HG02870 (cell line): ENCODE results near the gene MCMBP.
"Not testable (repeated sequence)": the region's sequence is repeated elsewhere in the genome, so short reads cannot be mapped to it uniquely, and the experiment has no call there.

Experiments used
- ATAC-seq: cut with Tn5 transposase; IDR thresholded peaks from one replicate; pipeline ENCODE4 v1.9.1; 2021; ENCODE audit warnings: mild to moderate bottlenecking, moderate library complexity; ENCODE audit not compliant: unreplicated experiment

MCMBP gene

DNA sequence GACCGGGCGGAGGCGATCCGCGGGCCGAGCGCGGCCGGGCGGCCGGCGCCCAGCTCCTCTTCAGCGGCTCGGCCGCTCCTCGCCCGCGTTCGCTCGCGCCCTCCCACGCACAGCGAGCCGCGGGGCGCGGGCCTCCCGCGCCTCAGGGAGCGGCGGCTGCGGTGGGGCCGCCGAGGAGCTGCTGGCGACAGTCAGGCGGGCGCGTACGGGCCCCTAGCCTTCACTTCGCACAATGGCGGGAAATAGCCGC is at the start of gene MCMBP:
Gene MCMBP (minus strand): TSS at position 234 of the 250 bp plus-strand sequence. CDS start 259 bp downstream, outside the sequence.
- ATAC-seq, result peak; percentile 7

DNA sequence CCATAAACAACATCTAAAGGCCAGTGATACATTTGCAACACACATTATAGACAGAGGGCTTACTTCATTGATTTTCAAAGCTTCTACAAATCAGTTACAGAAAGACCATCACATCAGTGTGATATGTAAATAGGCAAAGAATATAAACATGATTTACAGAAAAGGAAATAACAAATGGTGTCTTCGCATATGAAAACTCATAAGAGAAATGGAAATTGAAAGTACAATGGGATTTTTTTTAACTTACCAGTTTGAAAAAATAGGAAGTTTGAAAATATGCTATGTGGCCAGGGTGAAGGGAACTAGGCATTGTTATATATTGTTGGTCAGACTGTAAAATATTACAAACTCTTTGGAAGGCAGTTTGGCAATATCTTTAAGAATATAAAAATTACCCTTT is 47.2 kb upstream of the MCMBP start:
- ATAC-seq, result peak; percentile 50

DNA sequence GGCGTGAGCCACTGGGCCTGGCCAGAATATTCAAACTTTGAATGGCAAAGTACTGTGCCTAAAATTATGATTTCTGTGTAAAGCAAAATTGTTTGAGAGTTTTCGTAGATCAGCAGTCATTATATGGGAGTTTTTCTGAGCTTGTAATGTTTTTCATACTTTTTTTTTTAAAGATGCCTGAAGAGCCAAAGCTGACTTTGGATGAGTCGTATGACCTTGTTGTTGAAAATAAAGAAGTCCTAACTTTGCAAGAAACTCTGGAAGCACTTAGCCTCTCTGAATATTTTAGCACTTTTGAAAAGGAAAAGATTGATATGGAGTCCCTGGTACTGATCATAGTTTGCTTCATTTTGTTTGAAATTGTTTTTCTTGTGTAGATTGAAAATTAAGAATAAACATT is 46.6 kb upstream of the MCMBP start:
- ATAC-seq, result no peak

DNA sequence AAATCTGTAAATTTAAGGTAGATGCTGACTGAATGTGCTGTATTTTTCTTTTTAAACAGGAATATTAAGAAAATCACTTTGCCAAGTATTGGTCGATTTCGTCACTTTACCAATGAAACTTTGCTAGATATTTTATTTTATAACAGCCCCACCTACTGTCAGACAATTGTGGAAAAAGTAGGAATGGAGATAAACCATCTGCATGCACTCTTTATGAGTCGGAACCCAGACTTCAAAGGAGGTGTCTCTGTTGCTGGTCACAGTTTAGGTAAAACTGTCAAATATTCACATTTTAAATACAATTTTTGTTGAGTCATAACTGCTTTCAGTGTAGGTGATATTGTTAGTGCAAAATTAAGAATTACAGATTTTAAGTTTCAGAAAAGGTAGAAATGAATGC is 45.1 kb upstream of the MCMBP start:
- ATAC-seq, result no peak

DNA sequence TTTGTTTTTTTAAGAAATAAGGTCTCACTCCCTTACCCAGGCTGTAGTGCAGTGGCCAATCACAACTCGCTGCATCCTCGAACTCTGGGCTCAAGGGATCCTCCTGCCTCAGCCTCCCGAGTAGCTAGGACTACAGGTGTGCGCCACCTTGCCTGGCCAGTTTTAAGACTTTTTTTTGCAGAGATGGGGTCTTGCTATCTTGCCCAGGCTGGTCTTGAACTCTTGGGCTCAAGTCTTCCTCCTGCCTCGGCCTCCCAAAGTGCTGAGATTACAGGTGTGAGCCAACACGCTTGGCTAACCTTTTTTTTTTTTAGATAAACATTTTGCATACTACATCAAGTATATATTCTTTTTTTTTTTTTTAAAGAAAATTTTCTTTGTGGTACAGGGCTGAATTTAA is 38.0 kb upstream of the MCMBP start:
- no peak for ATAC-seq

GRCh38 chr10:119908166-119908565 is 35.5 kb upstream of the MCMBP start:
- no peak for ATAC-seq

GRCh38 chr10:119907695-119908094 is 35.1 kb upstream of the MCMBP start:
- ATAC-seq, result not testable (repeated sequence)

GRCh38 chr10:119903946-119904666 is 31.5 kb upstream of the MCMBP start:
- ATAC-seq, result no peak

DNA sequence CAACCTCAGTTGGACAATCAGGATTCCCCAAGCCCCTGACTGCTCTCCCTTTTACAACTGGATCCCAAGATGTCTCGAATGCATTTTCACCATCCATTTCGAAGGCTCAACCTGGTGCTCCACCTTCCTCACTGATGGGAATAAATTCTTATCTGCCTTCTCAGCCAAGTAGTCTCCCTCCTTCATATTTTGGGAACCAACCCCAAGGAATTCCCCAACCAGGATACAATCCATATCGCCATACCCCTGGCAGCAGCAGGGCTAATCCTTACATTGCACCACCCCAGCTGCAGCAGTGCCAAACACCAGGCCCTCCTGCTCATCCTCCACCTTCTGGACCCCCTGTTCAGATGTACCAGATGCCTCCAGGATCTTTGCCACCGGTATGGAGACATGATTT is 25.9 kb upstream of the MCMBP start:
- ATAC-seq, result no peak

- ATAC-seq, result no peak
Observed at GRCh38 chr10:119896937-119897770, 24.5 kb upstream of the MCMBP start.

GRCh38 chr10:119896061-119896655 is 23.5 kb upstream of the MCMBP start:
- no peak for ATAC-seq

- no peak for ATAC-seq
Observed at GRCh38 chr10:119893845-119894427, 21.3 kb upstream of the MCMBP start.

DNA sequence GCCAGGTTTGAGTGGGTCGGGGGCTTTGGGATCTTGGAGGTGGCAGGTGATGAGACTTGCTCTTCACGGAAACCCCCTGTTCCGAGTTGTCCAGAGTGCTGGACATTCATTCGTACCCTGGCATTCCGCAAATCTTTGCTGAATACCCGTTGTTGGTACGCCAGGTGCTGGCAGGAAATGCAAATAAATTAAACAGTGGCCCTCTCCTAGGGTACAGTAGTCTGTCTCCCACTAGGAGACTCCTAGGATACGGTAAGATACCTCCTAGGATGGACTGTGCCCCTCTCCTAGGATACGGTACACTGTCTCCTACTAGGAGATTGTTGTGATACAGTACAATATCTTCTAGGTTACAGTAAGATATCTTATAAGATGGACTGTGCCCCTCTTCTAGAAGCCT is 20.4 kb upstream of the MCMBP start:
- ATAC-seq, result no peak

DNA sequence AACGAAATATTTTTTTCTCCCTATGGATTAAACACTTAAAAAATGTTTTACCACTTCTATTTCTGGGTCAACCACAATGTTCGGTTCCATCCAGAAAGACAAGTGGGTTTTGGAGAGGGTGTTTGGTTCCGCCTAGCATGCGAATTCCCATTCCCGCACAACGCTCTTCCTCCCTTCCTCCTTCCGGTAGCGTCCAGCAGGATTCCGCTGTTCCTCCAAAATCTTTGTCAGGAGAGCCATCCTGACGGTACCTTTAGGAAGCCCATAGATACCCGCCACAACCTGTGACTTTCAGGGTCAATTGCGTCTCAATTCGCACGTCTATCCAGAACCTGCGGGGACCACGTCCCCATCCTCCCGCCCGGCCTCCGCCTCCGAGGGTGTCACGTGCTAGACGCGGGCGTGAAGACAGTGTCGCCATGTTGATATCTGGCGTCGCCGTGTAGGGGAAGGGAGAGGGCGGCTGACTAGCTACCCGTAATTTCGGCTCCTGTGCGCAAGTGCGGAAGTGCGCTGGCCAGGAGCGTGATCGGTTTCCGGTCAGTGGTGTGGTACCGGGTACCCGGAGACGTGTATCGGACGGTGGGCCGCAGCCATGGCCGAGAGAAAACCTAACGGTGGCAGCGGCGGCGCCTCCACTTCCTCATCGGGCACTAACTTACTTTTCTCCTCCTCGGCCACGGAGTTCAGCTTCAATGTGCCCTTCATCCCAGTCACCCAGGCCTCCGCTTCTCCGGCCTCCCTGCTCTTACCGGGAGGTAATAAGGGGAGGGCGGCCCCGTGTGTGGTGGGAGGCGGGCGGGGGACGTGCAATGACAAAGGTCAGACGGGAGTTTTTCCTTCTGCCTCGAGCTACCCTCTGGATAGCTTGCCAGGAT is 19.8 kb upstream of the MCMBP start, which contains the start of gene SEC23IP:
Gene SEC23IP (plus strand): TSS at position 543 of the 878 bp plus-strand sequence. CDS start 53 bp downstream, at position 596.
- ATAC-seq, result peak; percentile 97

- not testable (repeated sequence) for ATAC-seq
Observed at GRCh38 chr10:119891849-119892187, 19.2 kb upstream of the MCMBP start.

GRCh38 chr10:119890307-119890706 is 17.7 kb upstream of the MCMBP start:
- not testable (repeated sequence) for ATAC-seq

- ATAC-seq, result not testable (repeated sequence)
Observed at GRCh38 chr10:119889201-119889600, 16.6 kb upstream of the MCMBP start.

- not testable (repeated sequence) for ATAC-seq
Observed at GRCh38 chr10:119888715-119889114, 16.1 kb upstream of the MCMBP start.

DNA sequence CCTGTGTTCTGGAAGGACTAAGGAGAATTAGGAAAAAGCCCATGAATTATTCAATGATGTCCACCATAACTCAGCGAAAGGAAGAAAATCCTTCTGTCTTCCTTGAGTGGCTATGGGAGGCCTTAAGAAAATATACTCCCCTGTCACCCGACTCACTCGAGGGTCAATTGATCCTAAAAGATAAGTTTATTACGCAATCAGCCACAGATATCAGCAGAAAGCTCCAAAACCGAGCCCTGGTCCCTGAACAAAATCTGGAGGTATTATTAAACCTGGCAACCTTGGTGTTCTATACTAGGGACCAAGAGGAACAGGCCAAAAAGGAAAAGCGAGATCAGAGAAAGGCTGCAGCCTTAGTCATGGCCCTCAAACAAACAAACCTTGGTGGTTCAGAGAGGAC is 13.4 kb upstream of the MCMBP start:
- not testable (repeated sequence) for ATAC-seq

DNA sequence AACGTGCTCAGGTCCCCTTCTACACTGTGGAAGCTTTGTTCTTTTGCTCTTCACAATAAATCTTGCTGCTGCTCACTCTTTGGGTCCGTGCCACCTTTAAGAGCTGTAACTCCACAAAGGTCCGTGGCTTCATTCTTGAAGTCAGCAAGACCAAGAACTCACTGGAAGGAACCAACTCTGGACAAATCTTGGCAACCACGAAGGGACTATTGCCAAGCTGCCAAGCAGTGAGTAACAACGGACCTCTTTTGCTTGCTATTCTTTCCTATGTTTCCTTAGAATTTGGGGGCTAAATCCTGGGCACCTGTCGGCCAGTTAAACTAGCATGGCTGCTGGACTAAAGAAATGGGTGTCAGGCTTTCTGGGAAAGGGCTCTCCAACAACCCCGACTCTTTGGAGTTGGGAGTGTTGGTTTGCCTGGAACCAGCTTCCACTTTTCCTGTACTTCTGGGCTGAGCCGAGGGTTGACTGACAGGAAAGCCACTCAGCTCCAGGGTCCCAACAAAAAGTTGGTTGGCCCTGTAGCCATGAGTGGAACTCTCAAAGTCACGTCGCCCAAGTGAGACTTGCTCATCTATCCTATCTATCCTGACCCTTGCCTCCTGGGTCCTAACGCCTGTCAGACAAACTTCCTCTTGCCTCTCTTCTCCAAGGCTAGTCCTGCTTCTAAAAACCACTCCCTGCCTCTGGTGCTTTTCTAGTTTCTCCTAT is 11.4 kb upstream of the MCMBP start:
- ATAC-seq, result not testable (repeated sequence)
